Stomach (tissue), 9 donors: Measurements from ENCODE around the gene PDX1. TPM values are rescaled to one million over a fixed set of nuclear protein-coding genes. Genes with fewer than 3 reads are reported as not detected.

Source experiments
- DNase-seq, 2 donors: peaks; one replicate each; pipeline versions ENCODE4 v3.0.0 to v3.0.0-alpha.2; 2013 to 2019
- H3K27ac ChIP-seq, 5 donors: fragments of 200-600 bp in 4 of 5; sonication (generic) in 4 of 5; one replicate each; pipeline ENCODE4 v1.5.1; 2013 to 2019; ENCODE audit warnings: mild to moderate bottlenecking in 1 of 5, moderate library complexity in 1 of 5
- H3K27me3 ChIP-seq, 3 donors: fragments of 200-600 bp; sonication (generic); one replicate each; pipeline ENCODE4 v1.5.1; 2017 to 2019; ENCODE audit warnings: mixed run types in 1 of 3
- H3K36me3 ChIP-seq, 4 donors: fragments of 200-600 bp; sonication (generic); 1 replicate in 3 of 4; 2 replicates in 1 of 4; pipeline ENCODE4 v1.5.1; 2016 to 2019
- H3K4me1 ChIP-seq, 4 donors: fragments of 200-600 bp; sonication (generic); one replicate each; pipeline ENCODE4 v1.5.1; 2016 to 2019
- H3K4me3 ChIP-seq, 4 donors: fragments of 200-600 bp; sonication (generic) in 3 of 4; one replicate each; pipeline ENCODE4 v1.5.1; 2016 to 2019; ENCODE audit warnings: mild to moderate bottlenecking in 1 of 4
- H3K9me3 ChIP-seq, 4 donors: fragments of 200-600 bp; sonication (generic); one replicate each; pipeline ENCODE4 v1.5.1; 2016 to 2019
- EP300 ChIP-seq: sonication (generic); formaldehyde crosslinking; IDR thresholded peaks from one replicate; pipeline ENCODE4 v1.6.1; 2017; ENCODE audit warnings: antibody characterized with exemption
- POLR2A ChIP-seq, 4 donors: fragments of 450-650 bp; IDR thresholded peaks; one replicate each; pipeline ENCODE4 v1.6.1; 2016; ENCODE audit warnings: antibody characterized with exemption in 4 of 4, control low read depth in 2 of 4, mild to moderate bottlenecking in 1 of 4, moderate library complexity in 1 of 4
- POLR2AphosphoS5 ChIP-seq, 3 donors: sonication (generic); formaldehyde crosslinking; IDR thresholded peaks; one replicate each; pipeline ENCODE4 v1.6.1; 2016; ENCODE audit warnings: antibody characterized with exemption in 3 of 3
- WGBS, 5 donors: extraction: QIAGEN DNeasy Blood & Tissue Kit in 3 of 5; methylation state at CpG; one replicate each; pipeline versions ENCODE4 v1.1.5 to v1.1.7; 2013 to 2018; 5-methylcytosine and 5-hydroxymethylcytosine counted together
- intact Hi-C: fragments of 100-400 bp; cut with DNase I; formaldehyde crosslinking; loops from one replicate; pipeline ENCODE4 v1.15.1; 2023; ENCODE audit warnings: low total_unique reads
- polyA plus RNA-seq, 3 donors: library from polyadenylated mRNA; stranded (reverse); fragments of 200-250 nt; gene quantifications; one replicate each; pipeline ENCODE4 v1.2.3, GENCODE V29; 2013
- total RNA-seq, 5 donors: library from RNA; depleted of rRNA; stranded (reverse); fragments of >200 nt; gene quantifications; one replicate each; pipeline versions ENCODE4 v1.1.0 to v1.2.3, GENCODE V29; 2014 to 2016
- TF ChIP-seq, protein P1 (sequence below), 7 experiments: fragments of 450-650 bp in 4 of 7; fragments of 200-600 bp in 3 of 7; sonication (generic) in 3 of 7; IDR thresholded peaks; one replicate each; pipeline ENCODE4 v1.5.1; 2016 to 2019; ENCODE audit warnings: antibody characterized with exemption in 7 of 7, control low read depth in 2 of 7, mild to moderate bottlenecking in 1 of 7
- donor health status: healthy with polysubstance abuse.
- donor health status: Bipolar disorder and iron deficiency.
- donor health status: healthy.

The PDX1 gene
- total and polyA plus RNA-seq, 8 donors, result 0.13 to 1.8 (median 0.92) TPM; not detected in 3

DNA sequence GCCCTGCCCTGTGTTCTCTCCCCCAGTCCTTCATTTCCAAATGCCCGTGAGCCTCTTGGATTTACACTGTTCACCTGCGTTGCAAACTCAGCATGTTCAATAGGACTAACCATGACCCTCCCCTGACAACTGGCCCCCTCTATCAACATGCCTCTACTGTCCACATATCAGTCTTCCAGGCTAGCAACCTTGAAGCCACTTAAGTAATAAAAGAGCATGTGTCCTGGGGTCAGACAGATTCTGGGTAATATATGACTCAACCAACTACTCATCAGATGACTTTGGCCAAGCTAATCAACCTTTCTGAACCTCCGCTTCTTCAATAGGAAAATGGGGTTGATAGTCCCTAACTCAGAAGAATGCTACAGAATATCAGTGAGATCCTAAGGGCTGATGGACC lies 15.1 kb upstream of the PDX1 start:
- intact Hi-C loops, result no loop called here
- peaks cover 0 to 88% (median 3%) of the 10 kb centered on the region in 3 donors for H3K27me3 ChIP-seq
- no peak overlapping the region for H3K4me3 ChIP-seq
- no peak for DNase-seq
- H3K9me3 ChIP-seq, result no peaks in the 10 kb centered on the region
- 81 to 95% (median 92%) methylated on average over 3 of the region's 3 CpGs for WGBS, 5 donors
- H3K4me1 ChIP-seq, result peaks cover 0 to 5% (median 0%) of the 10 kb centered on the region in 4 donors
- no peak overlapping the region for H3K27ac ChIP-seq
- TF ChIP-seq POLR2AphosphoS5 (IDR thresholded peaks at IDR 0.05), result no peak
- TF ChIP-seq POLR2A (IDR thresholded peaks at IDR 0.05), result no peak
- TF ChIP-seq EP300, result no peak
- TF ChIP-seq, protein P1, sequence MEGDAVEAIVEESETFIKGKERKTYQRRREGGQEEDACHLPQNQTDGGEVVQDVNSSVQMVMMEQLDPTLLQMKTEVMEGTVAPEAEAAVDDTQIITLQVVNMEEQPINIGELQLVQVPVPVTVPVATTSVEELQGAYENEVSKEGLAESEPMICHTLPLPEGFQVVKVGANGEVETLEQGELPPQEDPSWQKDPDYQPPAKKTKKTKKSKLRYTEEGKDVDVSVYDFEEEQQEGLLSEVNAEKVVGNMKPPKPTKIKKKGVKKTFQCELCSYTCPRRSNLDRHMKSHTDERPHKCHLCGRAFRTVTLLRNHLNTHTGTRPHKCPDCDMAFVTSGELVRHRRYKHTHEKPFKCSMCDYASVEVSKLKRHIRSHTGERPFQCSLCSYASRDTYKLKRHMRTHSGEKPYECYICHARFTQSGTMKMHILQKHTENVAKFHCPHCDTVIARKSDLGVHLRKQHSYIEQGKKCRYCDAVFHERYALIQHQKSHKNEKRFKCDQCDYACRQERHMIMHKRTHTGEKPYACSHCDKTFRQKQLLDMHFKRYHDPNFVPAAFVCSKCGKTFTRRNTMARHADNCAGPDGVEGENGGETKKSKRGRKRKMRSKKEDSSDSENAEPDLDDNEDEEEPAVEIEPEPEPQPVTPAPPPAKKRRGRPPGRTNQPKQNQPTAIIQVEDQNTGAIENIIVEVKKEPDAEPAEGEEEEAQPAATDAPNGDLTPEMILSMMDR (IDR thresholded peaks at IDR 0.05), result no peak
- no peaks in the 10 kb centered on the region for H3K36me3 ChIP-seq

DNA sequence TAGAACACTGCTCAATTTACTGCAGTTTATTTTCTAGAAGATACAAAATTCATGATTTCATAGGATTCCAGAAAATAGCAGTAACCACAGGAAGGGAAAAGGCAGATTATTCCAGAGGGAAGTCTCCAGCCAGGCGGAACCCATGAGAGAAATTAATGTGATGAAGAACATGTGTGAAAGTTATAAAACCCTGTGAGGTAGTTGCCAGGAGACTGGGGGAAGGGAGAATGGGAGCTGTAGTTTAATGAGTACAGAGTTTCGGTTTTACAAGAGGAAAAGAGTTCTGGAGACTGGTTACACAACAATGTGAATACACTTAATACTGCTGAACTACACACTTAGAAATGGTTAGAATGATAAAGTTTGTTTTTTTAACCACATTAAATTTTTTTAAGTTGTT lies 14.2 kb upstream of the PDX1 start:
- 67 to 88% (median 75%) methylated on average over 2 of the region's 2 CpGs for WGBS, 5 donors
- H3K9me3 ChIP-seq, result no peaks in the 10 kb centered on the region
- TF ChIP-seq, protein P1 (IDR thresholded peaks at IDR 0.05), result no peak
- no peak for TF ChIP-seq EP300
- TF ChIP-seq POLR2A (IDR thresholded peaks at IDR 0.05), result no peak
- no peak for TF ChIP-seq POLR2AphosphoS5 (IDR thresholded peaks at IDR 0.05)
- H3K27me3 ChIP-seq, result peaks cover 0 to 88% (median 3%) of the 10 kb centered on the region in 3 donors
- no peaks in the 10 kb centered on the region for H3K36me3 ChIP-seq
- no peak overlapping the region for H3K4me3 ChIP-seq
- H3K27ac ChIP-seq, result no peak overlapping the region
- peaks cover 0 to 5% (median 0%) of the 10 kb centered on the region in 4 donors for H3K4me1 ChIP-seq
- intact Hi-C loops, result no loop called here
- DNase-seq, result peak in 1 of 2 donors; percentile 58

DNA sequence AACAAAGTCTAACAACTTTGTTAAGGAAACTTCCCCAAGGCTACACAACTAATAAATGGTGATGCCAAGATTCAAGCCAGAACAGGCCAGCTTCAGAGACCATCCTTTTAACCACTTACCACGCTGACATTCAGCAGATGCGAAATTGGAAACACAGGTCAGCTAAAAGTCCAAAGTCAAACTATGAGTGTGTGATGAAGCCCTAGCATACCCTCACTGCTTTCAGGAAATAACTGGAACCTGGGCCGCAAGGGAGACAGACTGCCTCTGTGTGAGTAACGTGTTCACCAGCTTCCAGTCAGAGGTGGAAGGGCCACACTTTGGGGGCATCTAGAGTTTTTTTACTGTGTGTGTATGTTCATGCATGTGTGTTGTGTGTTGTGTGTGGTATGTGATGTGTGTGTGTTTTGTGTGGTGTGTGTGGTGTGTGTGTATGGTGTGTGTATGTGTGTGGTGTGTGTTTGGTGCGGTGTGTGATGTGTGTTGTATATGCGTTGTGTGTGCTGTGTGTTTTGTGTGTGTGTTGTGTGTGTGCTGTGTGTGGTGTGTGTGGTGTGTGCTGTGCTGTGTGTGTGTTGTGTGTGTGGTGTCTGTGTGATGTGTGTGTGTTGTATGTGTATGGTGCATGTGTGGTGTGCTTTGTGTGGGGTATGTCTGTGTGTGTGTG lies 12.5 kb upstream of the PDX1 start:
- TF ChIP-seq, protein P1 (IDR thresholded peaks at IDR 0.05), result no peak
- TF ChIP-seq POLR2AphosphoS5 (IDR thresholded peaks at IDR 0.05) (no peak), POLR2A (IDR thresholded peaks at IDR 0.05) (no peak), EP300 (no peak)
- Histone ChIP-seq H3K27me3 (peaks cover 0 to 89% (median 3%) of the 10 kb centered on the region in 3 donors), H3K36me3 (no peaks in the 10 kb centered on the region), H3K4me3 (no peak overlapping the region), H3K4me1 (peaks cover 0 to 13% (median 0%) of the 10 kb centered on the region in 4 donors), H3K9me3 (no peaks in the 10 kb centered on the region), H3K27ac (no peak overlapping the region)
- DNase-seq, result no peak
- 82 to 90% (median 86%) methylated on average over 6 of the region's 6 CpGs for WGBS, 5 donors
- intact Hi-C loops, result no loop called here

DNA sequence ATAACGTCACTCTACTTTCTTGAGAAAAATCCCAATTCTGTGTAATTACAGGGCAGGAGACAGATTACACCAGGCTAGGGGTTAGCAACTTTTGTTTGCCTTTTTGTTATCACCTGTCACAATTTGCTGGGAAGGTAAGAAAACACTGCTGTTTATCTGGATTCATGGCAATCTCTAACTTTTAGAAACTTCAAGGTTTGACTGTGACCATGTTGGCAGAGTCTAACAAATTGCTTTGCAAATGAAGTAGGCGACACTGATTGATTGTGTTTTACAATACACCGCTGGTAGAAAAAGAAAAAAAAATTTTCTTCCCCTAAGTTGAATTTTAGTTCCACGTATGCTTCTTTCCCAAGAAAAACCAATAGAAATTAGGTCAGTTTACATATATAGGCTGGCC lies 10.4 kb upstream of the PDX1 start:
- TF ChIP-seq EP300, result no peak
- TF ChIP-seq, protein P1 (IDR thresholded peaks at IDR 0.05), result no peak
- no peak for TF ChIP-seq POLR2AphosphoS5 (IDR thresholded peaks at IDR 0.05)
- no peak for TF ChIP-seq POLR2A (IDR thresholded peaks at IDR 0.05)
- Histone ChIP-seq H3K4me3 (no peak overlapping the region), H3K27ac (no peak overlapping the region), H3K4me1 (peaks cover 0 to 13% (median 0%) of the 10 kb centered on the region in 4 donors), H3K9me3 (no peaks in the 10 kb centered on the region), H3K27me3 (peaks cover 0 to 91% (median 3%) of the 10 kb centered on the region in 3 donors), H3K36me3 (no peaks in the 10 kb centered on the region)
- WGBS, 5 donors, result 13 to 22% (median 17%) methylated on average over 4 of the region's 4 CpGs
- intact Hi-C loops, result no loop called here
- DNase-seq, result no peak
